CD4-positive, alpha-beta T cell treated with Interferon gamma for 1 hour (primary cell): ENCODE data around the gene UQCRC1.

Experiments used
- DNase-seq: peaks from one replicate; pipeline ENCODE4 v3.0.0-alpha.2; 2020

Gene UQCRC1

DNA sequence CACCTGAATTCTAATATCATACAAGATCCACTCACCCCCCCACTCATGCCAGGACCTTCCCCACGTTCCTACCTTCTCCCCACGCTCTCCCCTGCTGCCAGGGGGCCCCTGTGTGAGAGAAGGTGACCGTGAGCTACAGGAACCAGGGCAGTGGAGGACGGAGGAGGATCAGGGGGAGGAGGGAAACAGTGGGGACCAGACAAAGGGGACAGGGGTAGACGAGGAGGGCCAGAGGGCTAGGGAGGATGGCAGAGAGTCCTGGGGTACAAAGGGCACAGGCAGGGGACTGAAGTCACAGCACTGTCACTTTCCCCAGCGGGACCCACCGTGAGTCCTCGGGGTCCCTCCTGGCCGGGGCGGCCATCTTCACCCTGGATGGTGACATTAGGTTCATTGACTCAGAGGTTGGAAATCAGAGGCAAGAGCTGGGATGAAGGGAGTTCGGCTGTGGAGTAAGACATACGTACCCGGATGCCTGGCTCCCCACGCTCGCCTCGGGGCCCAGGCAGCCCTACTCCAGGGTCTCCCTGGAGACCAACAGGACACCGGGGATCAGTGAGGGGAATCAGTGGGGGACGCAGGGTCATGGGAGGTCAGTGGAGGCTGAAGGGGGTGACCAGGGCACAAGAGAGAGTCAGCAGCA, 39.5 kb downstream of the UQCRC1 start:
- DNase-seq = no peak

DNA sequence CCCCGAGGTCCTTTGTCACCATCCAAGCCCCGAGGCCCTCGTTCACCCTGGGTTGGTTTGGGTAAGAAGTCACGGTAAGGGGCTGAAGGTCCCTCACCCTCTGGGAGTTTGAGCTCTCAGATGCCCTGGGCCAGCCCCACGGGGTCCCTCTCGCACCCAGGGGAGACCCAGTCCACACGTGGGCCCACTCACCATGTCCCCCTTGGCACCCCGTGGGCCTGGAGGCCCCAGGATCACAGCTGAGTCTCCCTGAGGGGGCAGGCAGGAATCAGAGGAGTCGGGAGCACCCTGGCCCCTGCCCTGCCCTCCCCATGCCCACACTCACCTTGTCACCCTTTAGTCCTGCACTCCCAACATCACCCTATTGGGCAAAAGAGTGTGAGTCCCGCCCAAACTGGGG, 40.0 kb downstream of the UQCRC1 start:
- DNase-seq = no peak

DNA sequence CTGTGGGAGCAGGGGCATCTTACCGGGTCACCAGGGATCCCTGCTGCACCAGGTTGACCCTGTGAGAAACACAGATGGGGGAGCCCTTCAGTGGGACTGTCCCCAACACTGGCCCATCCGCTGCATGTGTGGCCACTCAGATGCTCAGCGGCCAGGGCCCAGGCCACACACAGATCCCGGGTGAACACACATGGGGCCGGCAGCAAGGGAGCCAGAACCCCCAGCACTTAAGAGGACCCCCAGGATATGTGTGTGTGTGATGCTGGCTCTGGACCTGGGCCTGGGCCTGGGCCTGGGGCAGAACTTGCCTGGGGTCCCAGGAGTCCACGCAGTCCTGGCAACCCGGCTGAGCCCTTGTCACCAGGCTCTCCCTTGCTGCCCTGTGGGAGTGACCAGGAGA, 41.0 kb downstream of the UQCRC1 start:
- no peak for DNase-seq

DNA sequence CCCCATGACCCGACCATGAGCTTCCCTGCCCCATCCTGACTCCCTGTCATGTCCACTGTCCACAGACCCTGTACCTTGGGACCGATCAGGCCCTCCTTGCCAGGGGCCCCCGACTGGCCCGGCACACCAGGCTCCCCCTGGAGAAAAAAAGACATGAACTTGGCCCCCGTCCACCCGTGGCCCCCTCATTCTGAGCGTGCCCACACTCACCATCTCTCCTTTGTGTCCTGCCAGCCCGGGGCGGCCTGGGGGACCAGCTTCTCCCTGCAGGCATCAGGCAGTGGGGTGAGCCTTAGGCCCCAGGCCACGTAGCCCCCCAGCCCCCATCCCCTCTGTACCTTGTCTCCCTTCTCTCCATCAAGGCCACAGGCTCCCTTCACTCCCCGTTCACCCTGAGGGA, 41.9 kb downstream of the UQCRC1 start:
- no peak for DNase-seq

DNA sequence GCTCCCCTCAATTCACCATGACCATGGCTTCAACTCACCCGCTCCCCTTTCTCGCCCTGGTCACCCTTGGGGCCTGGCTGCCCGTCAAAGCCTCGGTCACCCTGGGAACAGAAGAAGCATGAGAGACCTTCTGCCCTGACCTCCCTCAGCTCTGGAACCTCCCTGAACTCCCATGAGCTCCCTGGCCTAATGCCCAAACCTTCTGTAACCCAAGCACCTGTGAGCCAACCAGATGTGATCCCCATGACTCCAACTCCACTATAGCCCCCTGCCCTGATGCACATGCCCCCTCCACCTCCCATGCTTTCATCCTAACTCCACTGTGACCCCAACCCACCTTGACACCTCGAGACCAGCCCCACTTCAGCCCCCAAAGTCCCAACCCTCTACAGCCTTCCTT, 42.4 kb downstream of the UQCRC1 start:
- DNase-seq = no peak

DNA sequence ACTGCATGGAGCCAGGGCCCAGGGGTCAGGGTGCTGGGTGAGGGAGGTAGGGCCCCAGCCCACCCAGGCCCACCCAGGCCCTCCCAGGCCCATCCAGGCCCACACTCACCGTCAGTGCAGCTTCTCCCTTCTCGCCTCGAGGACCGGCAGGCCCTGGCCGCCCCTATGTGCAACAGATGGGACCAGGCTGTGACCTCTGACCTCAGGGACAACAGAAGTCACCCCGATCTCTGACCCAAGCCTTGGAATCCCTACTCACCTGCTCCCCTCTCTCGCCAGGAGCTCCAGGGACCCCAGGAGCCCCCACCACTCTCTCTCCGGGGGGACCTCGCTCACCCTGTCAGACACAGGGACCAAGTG, 43.1 kb downstream of the UQCRC1 start:
- no peak for DNase-seq

DNA sequence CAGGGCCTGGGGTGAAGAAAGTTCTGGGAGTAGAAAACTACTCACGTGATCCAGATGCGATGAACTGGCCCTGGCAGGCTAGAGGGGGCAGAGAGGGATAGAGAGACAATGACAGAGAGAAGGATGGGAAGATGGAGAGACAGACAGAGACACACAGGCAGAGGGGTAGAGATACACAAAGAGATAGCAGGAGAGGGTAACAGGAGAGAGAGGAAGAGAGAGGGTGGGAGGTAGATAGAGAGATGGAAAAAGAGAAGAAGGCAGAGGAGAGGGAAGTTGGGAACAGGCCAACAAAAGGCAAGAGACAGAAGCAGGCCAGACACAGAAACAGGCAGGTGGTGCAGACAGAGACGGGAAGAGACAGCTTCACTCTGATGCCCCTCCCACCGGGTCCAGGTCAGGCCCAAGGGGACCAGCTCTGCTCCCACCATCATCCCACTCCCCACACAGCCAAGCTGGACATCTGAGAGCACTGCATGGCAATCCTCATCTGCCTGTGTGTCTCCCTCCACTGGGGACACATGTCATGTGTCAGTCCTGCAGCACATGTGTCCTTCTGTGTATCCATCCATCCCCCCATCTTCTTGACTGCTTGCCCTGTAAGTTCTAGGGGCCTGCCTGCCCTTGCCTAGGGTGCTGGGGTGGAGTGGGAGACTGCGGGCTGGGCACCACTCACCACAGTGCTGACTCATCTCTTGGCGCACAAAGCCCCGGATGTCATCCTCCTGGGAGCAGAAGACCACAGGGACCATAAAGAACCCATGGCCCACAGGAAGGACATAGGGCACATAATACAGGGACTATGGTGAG, 43.6 kb downstream of the UQCRC1 start:
- DNase-seq = peak; percentile 30

DNA sequence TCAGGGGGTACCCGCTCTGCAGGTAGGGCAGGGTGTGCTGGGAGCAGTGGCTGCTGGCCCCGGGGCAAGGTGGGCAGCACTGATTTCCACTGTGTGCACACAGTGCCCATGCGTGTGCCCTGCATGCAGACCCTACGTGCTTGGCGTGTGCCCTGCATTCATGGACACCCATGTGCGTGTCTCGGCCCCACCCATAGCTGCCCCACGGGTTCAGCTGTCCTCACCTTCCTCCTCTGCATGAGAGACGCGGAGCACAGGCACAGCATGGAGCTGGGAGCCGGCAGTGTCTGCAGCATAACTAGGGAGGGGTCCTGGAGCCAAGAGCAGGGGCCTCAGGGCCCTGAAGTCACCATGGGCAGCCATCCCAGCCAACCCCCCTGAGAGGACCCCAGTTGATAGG, 44.3 kb downstream of the UQCRC1 start:
- no peak for DNase-seq

DNA sequence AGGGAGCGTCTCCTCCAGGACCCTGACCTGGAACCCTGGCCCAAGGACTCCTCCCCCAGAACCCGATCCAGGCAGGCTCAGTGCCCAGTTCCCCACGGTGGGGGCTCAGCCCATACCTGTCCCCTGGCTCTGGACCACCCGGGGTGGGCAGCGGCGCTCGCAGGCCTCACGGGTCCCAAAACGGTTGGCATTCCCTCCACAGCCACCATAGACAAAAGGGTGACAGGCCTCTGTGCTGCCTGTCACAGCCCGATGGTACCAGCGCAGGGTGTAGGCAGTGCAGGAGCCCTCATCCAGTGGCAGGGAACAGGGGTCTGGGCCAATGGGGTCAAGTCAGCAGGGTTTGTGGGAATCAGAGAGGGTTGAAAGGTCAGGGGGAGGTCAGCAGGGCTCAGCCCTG, 44.8 kb downstream of the UQCRC1 start:
- no peak for DNase-seq

DNA sequence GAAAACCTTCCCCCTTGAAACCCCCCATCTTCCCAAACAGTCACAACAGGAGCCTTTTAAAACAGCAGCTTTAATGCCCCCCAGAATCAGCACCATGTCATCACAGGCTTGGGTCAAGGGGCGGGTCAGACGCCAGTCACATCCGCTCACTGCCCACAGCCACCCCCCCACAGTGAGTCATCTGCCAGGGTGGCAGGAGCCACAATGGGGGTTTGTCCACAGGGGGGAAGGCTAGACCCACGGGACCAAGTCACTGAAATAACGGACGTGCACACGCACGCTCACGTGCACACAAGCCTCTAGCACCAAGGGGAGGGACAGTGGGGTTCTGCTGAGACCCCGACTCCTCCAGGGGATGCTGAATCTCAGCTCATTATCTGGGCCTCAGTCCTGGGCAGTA, 45.4 kb downstream of the UQCRC1 start:
- DNase-seq = peak; percentile 82

DNA sequence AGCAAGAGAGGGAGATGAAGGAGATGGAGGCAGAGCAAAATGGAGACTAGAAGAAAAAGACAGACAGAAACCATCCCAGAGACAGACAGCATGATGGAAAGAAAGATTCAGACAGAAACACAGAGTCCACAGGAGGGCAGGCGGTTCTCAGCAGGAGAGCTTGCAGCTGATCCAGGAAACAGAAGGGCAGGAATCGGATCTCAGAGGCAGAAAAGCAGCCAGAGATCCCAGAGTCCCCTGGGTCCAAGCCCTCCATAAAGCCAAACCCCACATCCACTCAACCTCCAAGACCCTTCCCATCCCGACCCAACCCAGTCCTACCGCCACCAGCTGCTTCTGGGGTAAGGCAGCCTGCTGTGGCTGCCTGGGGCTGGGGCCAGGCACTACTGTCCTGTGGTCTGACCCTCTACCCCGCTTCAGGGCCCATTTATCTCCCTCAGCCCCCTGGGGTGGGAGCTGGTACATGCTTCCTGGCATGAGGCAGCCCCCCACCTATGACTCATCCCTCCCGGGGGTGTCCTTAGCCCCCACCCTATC, 46.0 kb downstream of the UQCRC1 start, which contains the start of gene UCN2:
Gene UCN2, minus strand, starts transcription at position 400 of the 537 bp plus-strand sequence. CDS start 657 bp downstream, outside the sequence.
- no peak for DNase-seq

DNA sequence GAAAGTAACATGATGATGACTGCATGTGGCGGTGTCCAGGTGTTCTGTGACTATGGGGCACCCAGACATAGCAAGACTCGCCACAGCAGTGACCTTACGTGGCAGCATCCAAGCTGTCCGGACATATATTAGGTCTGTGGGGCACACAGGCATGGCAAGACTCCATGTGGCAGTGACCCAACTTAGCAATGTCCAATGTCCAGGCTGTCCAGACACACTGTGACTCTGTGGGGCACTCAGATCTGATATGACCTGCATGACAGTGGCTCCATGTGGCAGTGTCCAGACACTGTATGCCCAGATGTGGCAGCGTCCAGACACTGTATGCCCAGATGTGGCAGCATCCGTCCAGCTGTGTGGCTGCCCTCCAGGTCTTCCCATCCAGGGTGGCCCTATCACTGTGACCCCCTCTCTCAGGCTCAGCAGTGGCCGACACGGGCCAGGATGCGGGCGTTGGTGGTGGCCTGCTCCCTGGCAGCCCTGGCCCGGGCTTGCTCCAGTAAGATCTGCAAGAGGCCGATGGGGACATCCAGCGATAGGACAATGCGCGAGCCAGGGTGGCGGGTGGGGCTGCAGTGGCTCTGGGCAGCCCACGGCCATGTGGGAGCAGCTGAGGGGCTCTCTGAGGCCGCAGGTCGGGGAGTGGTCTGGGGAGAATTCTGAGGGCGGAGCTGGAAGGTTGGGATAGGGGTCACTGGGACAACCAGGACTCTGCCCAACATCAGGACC, 46.9 kb downstream of the UQCRC1 start:
- DNase-seq = no peak

DNA sequence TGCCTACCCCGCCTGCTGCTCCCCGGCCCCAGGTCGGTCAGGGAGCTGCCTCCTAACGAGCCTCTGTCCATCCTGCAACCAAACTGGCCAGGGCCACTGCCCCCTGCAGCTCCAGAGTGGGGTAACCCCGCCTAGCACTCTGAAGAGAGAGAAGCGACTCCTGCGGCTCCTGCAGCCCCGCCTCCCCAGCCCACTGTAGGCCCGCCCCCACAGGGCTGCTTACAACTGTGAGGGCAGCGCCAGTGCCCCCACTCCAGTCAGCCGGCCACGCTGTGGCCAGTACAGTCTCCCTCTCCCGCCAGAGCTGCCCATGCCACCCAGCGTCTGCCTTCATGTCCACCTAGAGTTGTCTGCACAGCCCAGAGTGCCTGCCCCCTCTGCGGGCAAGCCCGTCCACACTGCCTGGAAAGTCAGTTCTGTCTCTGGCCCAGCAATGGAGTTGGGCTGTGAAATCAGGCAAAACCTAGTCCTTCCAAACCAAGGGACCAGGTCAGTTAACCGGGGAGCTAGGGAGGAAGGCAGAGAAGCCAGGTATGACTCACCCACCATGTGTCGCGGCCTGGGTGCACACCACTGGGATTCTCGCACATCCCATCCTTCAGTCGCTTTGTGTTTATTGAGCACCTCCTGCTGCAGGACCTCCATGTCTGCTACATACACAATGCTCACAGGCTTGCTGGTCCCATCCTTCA, 48.3 kb downstream of the UQCRC1 start:
- DNase-seq = peak; percentile 28

DNA sequence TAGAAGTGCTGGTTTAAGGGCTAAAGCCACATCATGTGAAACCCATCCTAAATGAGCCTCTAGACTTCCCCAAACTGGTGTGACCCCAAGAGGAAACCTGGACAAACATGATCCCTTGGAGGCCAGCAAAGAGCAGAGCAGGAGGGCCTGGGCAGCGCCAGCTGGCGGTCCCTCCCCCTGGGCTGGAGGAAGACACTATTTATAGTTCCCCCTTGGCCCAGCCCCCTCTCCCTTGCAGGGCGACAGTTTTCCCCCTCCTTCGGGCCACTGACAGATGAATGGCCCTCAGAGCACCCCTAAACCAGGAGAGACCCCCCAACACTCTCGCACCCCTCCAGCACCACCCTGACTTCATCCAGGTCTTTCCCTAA, 48.8 kb downstream of the UQCRC1 start:
- no peak for DNase-seq

DNA sequence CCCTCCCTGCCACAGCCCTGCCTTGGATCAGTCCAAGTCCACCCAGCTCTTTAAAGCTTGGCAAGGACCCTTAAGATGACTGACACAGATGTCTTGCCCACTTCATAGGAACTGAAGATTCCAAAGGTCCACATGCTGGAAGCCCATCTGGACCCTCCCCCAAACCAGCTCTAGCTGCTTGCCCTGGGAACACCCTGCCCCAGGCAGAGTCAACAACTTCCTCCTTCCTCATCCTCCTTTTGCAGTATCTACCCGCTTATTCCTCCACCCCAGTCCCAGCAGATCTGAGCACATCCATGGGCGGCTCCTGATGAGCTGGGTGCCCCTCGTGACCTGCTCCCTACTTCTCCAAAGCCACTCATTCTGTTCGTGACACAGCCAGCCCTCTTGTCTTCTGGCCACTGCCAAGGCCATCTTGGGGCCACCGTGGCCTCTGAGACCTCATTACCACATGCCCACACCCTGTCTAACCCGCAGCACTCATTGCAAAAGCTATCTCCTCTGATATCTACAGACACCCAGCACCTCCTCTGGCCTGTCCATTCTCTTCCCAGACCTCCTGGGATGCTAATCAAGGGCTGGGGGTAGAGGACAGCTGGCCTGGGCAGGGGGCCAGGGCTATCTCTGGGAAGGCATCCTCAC, 50.8 kb downstream of the UQCRC1 start:
- peak; percentile 81 for DNase-seq

DNA sequence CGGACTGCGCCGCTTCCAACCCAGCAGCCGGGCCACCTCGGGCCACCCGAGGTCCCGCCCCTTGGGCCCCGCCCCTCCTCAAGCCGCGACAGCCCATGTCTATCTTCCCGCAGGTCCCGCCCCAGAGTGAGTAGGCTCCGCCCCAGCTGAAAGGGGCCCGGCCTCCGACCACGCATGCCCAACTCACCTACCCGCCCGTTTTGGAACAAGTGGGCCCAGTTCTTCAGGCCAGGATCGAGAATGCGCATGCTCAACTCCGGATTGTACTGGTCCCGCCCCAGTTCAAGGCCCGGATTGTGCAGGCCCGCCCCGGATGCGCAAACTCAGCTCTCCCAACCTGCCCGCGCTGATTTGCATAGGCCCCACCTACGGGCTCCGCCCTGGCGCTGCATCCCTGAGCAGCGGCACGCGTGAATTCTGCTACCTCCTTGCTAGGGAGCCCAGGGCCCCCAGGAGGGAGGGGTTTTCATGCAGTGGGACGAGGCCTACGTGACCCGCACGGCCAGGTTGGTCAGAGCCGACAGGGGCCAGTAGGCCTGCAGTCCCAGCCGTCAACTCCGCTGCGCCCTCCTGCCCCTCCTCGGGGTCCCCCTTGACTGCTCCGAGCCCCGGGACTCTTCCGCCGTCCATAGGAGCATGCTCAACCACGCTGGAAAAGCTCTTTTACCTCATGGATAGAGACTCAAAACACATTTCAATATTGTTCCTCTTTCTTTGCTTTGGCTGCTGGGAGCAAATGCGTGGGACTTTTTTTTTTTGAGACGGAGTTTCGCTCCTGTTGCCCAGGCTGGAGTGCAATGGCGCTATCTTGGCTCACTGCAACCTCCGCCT, 52.4 kb downstream of the UQCRC1 start, which contains the start of gene PFKFB4:
Gene PFKFB4, minus strand, starts transcription at position 8 of the 831 bp plus-strand sequence. CDS start 26 bp downstream, outside the sequence.
- DNase-seq = peak; percentile 100

DNA sequence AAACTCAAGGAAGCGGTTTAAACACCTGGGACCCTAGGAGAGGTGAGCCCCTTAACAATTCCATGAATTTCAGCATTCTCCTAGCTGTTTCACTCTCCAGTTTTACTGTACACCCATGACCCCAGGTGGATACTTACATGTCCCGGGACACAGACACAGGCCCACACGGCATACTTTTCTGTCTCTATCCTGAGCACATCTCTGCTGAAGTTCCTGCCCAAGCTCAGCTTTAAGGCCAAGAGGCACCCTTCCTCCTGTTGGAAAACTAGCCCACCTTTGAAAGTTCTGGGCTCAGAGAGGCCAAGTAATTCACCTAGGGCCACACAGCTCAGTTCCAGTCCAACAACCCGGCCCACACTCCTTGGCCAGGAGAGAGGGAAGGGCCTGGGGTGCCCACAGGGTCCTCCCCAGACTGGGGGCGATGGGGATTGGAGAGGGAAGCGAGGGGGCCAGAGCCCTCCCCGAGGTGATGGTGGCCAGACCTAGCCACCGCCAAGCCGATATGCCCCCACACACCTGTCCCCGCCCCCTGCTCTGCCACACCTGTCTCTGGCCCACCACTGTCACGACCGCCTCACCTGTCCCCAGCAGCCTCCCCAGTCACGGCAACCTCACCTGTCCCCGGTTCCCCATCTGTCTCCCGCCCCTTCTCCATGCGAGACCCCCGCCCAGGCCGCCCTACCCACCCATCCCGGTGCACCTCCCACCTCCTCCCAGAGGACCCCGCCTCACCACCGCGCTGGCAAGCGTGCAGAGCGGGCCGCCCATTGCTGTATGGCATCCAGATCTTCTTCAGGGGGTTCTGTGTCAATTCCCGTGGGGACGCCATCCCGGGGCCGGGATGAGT, 53.3 kb downstream of the UQCRC1 start:
- no peak for DNase-seq

DNA sequence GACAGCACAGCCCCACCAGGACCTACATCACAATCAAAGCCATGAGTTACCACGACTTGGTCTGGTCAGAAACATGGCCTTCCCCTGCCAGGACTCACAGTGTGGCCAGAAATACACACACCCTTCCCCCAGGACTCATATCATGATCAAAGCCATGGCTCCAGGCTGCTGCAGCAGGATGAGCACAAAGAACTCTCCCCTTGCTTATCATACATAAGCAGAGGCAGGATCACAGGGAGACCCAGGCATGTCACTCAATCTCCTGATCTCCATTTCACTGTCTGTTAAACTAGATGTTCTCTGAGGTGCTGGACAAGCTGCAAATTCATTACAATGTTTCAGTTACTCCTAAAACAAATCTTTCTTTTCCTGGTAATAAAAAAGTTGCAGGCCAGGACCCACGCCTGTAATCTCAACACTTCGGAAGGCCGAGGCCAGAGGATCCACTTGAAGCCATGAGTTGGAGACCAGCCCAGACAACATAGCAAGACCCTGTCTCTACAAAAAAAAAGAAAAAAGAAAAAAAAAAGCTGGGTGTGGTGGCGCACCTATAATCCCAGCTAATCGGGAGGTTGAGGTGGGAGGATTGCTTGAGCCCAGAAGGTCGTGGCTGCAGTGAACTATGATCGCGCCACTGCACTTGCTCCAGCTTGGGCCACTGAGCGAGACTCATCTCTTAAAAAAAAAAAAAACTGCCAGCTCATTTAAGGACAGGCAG, 54.1 kb downstream of the UQCRC1 start:
- no peak for DNase-seq
